DMS153 treated with DMSO at 0.1 percent for 48 hours (cell line): ENCODE measurements around the gene TMPRSS9.
"Not testable (repeated sequence)": the region's sequence is repeated elsewhere in the genome, so short reads cannot be mapped to it uniquely, and the experiment has no call there.

ENCODE experiments used
- DNase-seq: peaks from one replicate; lab custom pipeline; 2025; ENCODE audit not compliant: unreplicated experiment; lab: John Stamatoyannopoulos, UW

TMPRSS9 gene

GRCh38 chr19:2391118-2391725 is 31.2 kb downstream of the TMPRSS9 start:
- peak; percentile 63 for DNase-seq

- DNase-seq, result no peak
These were observed 32.3 kb downstream of the TMPRSS9 start for GRCh38 chr19:2392366-2392765.

- DNase-seq, result not testable (repeated sequence)
These were observed 32.8 kb downstream of the TMPRSS9 start for GRCh38 chr19:2392899-2393298.

- no peak for DNase-seq
These were observed 34.0 kb downstream of the TMPRSS9 start for GRCh38 chr19:2394054-2394441.

GRCh38 chr19:2394442-2395292 is 34.6 kb downstream of the TMPRSS9 start:
- no peak for DNase-seq

GRCh38 chr19:2395293-2395829 is 35.3 kb downstream of the TMPRSS9 start:
- DNase-seq, result not testable (repeated sequence)

- DNase-seq, result not testable (repeated sequence)
These were observed 37.1 kb downstream of the TMPRSS9 start for GRCh38 chr19:2397173-2397572.

GRCh38 chr19:2398735-2399305 is 38.8 kb downstream of the TMPRSS9 start:
- no peak for DNase-seq

GRCh38 chr19:2399582-2399981 is 39.5 kb downstream of the TMPRSS9 start:
- DNase-seq, result no peak

GRCh38 chr19:2408247-2408646 is 48.2 kb downstream of the TMPRSS9 start:
- no peak for DNase-seq

- DNase-seq, result no peak
These were observed 49.4 kb downstream of the TMPRSS9 start for GRCh38 chr19:2409352-2409912.

GRCh38 chr19:2410023-2410422 is 50.0 kb downstream of the TMPRSS9 start:
- DNase-seq, result no peak

GRCh38 chr19:2411709-2412108 is 51.6 kb downstream of the TMPRSS9 start:
- DNase-seq, result no peak

- DNase-seq, result no peak
These were observed 52.4 kb downstream of the TMPRSS9 start for GRCh38 chr19:2412449-2412848.

- DNase-seq, result no peak
These were observed 53.1 kb downstream of the TMPRSS9 start for GRCh38 chr19:2413159-2413558.

GRCh38 chr19:2413629-2414028 is 53.6 kb downstream of the TMPRSS9 start:
- no peak for DNase-seq

GRCh38 chr19:2415281-2415972 is 55.4 kb downstream of the TMPRSS9 start:
- no peak for DNase-seq

GRCh38 chr19:2415973-2416319 is 55.9 kb downstream of the TMPRSS9 start:
- no peak for DNase-seq

- no peak for DNase-seq
These were observed 56.4 kb downstream of the TMPRSS9 start for GRCh38 chr19:2416321-2417097.

- not testable (repeated sequence) for DNase-seq
These were observed 57.4 kb downstream of the TMPRSS9 start for GRCh38 chr19:2417436-2417835.
